RWPE2 (cell line): ENCODE results near the gene GTF3C2.
A peak's percentile ranks its signal among the peaks of the same experiment; 100 is the strongest.

Experiments
- ATAC-seq: fragments of 200-7000 bp; cut with Tn5 transposase; 3 replicates; pipeline ENCODE4 v1.9.1; 2021; ENCODE audit warnings: low read depth
- DNase-seq: peaks from one replicate; pipeline ENCODE4 v3.0.0-alpha.2; 2020; ENCODE audit warnings: low spot score
- H3K27ac ChIP-seq: fragments of 450-650 bp; 2 replicates; pipeline ENCODE4 v1.5.1; 2017; ENCODE audit warnings: mild to moderate bottlenecking; ENCODE audit not compliant: poor library complexity, severe bottlenecking
- H3K27me3 ChIP-seq: fragments of 250-450 bp; sonication (Bioruptor Pico); 2 replicates; pipeline ENCODE4 v1.5.1; 2021; ENCODE audit warnings: mild to moderate bottlenecking, moderate library complexity; ENCODE audit not compliant: insufficient read depth, poor library complexity, severe bottlenecking
- H3K36me3 ChIP-seq: fragments of 250-450 bp; sonication (Bioruptor Pico); 2 replicates; pipeline ENCODE4 v1.5.1; 2020; ENCODE audit warnings: low read depth, mild to moderate bottlenecking, moderate library complexity
- H3K4me1 ChIP-seq: fragments of 250-450 bp; sonication (Bioruptor Pico); 2 replicates; pipeline ENCODE4 v1.5.1; 2021; ENCODE audit warnings: mild to moderate bottlenecking, moderate library complexity; ENCODE audit not compliant: insufficient read depth, poor library complexity, severe bottlenecking
- H3K4me3 ChIP-seq: fragments of 250-450 bp; sonication (Bioruptor Pico); 2 replicates; pipeline ENCODE4 v1.5.1; 2021; ENCODE audit warnings: mild to moderate bottlenecking, moderate library complexity; ENCODE audit not compliant: severe bottlenecking
- H3K9me3 ChIP-seq: fragments of 250-450 bp; sonication (Bioruptor Pico); 2 replicates; pipeline ENCODE4 v1.5.1; 2021; ENCODE audit warnings: mild to moderate bottlenecking, moderate library complexity; ENCODE audit not compliant: severe bottlenecking
- CTCF ChIP-seq: fragments of 450-650 bp; IDR thresholded peaks from one replicate; pipeline ENCODE4 v1.5.1; 2017; ENCODE audit warnings: mild to moderate bottlenecking, moderate library complexity; ENCODE audit not compliant: poor library complexity, severe bottlenecking

GTF3C2 gene

DNA sequence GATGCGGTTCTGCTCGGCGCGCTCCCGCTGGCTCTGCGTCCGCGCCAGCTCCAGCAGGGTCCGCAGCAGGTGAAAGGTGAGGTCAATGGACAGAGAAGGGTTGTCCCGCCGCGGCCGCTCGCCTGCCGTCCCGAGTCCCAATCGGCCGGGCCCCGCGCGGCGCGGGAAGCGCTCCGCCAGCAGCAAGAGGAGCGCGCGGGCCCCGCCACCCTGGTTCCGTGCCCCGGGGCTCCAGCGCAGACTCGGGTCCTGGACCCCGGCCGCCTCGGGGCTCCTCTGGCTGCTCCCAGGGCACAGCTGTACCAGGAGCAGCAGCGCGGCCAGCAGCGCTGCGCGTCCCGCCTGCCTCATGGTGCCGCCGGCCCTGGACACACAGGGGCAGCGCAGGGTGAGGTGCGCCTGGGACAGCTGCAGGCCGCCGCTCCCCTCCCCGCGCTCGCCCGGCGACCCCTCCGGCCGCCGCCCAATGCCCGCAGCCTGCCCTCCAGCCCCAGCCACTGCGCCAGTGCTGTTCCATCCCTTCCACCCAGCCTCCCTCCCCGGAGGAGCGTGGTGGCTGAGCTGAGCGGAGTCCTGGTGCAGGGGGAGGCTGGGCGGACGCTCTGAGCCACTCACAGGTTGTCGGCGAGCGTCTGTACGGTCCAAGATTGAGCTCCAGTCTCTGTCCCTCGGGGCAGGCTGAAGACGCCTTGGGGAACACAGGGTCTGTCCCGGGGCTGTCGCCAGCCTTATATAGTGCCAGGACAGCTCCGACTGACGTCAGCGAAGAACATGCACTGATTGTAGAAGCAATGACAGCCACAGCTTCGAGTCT lies 48.8 kb downstream of the GTF3C2 start:
- Histone ChIP-seq H3K27ac (no peak overlapping the region), H3K27me3 (peaks cover 46% of the 10 kb centered on the region), H3K9me3 (no peaks in the 10 kb centered on the region), H3K4me3 (no peak overlapping the region), H3K36me3 (no peaks in the 10 kb centered on the region), H3K4me1 (no peaks in the 10 kb centered on the region)
- ATAC-seq = peak; percentile 55
- TF ChIP-seq CTCF = no peak
- DNase-seq = no peak

DNA sequence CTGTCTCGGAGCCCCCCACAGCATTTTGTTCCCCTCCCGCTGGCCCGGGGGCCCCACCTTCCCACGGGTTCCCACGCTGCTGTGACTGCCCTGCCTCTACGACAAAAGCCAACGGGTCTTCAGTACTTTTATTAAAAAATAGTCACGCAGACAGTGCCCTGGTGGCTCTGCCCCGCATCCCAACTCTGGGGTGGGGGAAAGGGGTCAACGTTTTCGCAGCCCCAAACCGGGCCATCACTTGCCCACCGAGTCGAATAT lies 49.3 kb downstream of the GTF3C2 start:
- no peak for ATAC-seq
- Histone ChIP-seq H3K4me1 (no peaks in the 10 kb centered on the region), H3K27ac (no peak overlapping the region), H3K36me3 (no peaks in the 10 kb centered on the region), H3K9me3 (no peaks in the 10 kb centered on the region), H3K4me3 (no peak overlapping the region), H3K27me3 (peaks cover 46% of the 10 kb centered on the region)
- no peak for TF ChIP-seq CTCF
- no peak for DNase-seq

DNA sequence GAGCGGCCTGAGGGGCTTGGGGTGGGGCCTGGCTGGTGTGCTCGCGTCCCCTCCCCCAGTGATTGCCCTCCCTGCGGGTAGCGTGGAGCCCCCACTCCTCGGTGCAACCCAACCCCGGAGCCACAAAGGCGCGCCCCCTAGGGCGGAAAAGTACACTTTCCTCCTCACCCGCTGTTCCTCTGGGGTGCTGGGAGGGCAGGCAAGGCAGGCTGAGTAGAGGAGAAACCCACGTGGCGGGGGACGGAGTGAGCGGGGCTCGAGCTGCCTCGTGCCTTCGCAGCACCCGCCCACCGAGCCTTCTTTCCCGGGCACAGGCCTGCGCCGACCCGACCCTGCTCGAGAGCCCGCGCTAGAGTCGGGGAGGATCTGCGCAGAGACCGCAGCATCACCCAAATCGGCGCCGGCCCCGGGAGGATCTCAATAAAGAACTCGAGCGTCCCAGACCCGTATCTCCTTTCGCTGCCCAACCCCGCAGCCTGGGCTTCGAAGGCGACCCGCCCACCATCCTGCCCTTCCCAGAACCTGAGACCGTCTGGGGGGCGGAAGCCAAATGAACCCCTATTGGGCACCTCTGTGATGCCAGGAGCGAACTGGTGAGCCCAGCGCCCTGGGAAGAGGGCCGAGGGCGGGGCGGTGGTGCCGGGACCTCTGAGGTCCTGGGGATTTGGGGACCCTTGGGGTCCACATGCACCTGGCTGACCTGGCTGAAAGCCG lies 49.8 kb downstream of the GTF3C2 start:
- peaks cover 46% of the 10 kb centered on the region for H3K27me3 ChIP-seq

DNA sequence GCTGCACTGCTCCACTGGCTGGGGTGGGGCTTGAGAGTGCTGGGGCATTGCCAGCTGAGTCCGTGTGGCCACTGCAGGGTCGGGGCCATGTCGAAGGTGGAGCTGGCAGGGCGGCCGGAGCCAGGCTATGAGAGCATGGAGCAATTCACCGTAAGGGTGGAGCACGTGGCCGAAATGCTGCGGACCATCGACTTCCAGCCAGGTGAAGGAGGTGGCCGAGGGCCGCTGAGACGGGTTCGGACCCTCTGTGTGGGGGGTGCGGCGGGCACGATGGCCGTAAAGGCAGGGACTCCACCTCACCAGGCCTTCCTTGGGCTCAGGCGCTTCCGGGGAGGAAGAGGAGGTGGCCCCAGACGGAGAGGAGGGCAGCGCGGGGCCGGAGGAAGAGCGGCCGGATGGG lies 50.4 kb downstream of the GTF3C2 start:
- TF ChIP-seq CTCF = no peak
- Histone ChIP-seq H3K9me3 (no peaks in the 10 kb centered on the region), H3K4me1 (no peaks in the 10 kb centered on the region), H3K27me3 (peaks cover 46% of the 10 kb centered on the region), H3K27ac (no peak overlapping the region), H3K4me3 (no peak overlapping the region), H3K36me3 (no peaks in the 10 kb centered on the region)
- DNase-seq (peak; percentile 64), ATAC-seq (no peak)

More for the DNA sequence above, 49.8 kb downstream of the GTF3C2 start:
- TF ChIP-seq CTCF = no peak
- Histone ChIP-seq H3K4me3 (no peak overlapping the region), H3K36me3 (no peaks in the 10 kb centered on the region), H3K9me3 (no peaks in the 10 kb centered on the region), H3K4me1 (no peaks in the 10 kb centered on the region), H3K27ac (no peak overlapping the region)
- DNase-seq = peak; percentile 62
- peak; percentile 18; the same call in 1 of the 3 replicates for ATAC-seq

DNA sequence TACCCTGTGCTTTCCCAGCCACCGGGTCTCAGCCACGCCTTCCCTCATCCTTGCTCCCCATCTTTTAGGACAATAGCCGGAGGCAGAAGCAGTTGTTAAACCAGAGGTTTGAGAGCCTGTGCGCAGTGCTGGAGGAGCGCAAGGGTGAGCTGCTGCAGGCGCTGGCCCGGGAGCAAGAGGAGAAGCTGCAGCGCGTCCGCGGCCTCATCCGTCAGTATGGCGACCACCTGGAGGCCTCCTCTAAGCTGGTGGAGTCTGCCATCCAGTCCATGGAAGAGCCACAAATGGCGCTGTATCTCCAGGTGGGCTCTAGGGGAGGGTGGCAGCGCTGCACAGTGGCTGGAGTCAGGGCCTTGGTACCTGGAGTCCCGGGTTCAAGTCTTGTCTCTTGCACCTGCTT lies 51.0 kb downstream of the GTF3C2 start:
- TF ChIP-seq CTCF = no peak
- H3K4me1 ChIP-seq = no peaks in the 10 kb centered on the region
- no peak for ATAC-seq
- no peak overlapping the region for H3K27ac ChIP-seq
- H3K4me3 ChIP-seq = no peak overlapping the region
- DNase-seq = no peak
- H3K9me3 ChIP-seq = no peaks in the 10 kb centered on the region
- H3K36me3 ChIP-seq = no peaks in the 10 kb centered on the region
- peaks cover 46% of the 10 kb centered on the region for H3K27me3 ChIP-seq
